GM12891 (cell line): ENCODE results near the gene CYB5R4.

Experiments used
- PAX5 ChIP-seq: IDR thresholded peaks from 2 replicates; pipeline ENCODE4 v1.6.1; 2011; ENCODE audit warnings: low read length, moderate library complexity, mild to moderate bottlenecking; ENCODE audit not compliant: insufficient read depth, severe bottlenecking
- POLR2A ChIP-seq: IDR thresholded peaks from 2 replicates; pipeline ENCODE4 v1.6.1; 2011; ENCODE audit warnings: low read depth, low read length, control low read depth
- POLR2AphosphoS5 ChIP-seq: IDR thresholded peaks from 2 replicates; pipeline ENCODE4 v1.6.1; 2011; ENCODE audit warnings: low read depth, low read length, control low read depth
- SPI1 ChIP-seq: IDR thresholded peaks from 2 replicates; pipeline ENCODE4 v1.6.1; 2011; ENCODE audit warnings: low read depth, low read length, control low read depth
- TAF1 ChIP-seq: IDR thresholded peaks from 2 replicates; pipeline ENCODE4 v1.6.1; 2011; ENCODE audit warnings: low read depth, low read length, control low read depth

DNA sequence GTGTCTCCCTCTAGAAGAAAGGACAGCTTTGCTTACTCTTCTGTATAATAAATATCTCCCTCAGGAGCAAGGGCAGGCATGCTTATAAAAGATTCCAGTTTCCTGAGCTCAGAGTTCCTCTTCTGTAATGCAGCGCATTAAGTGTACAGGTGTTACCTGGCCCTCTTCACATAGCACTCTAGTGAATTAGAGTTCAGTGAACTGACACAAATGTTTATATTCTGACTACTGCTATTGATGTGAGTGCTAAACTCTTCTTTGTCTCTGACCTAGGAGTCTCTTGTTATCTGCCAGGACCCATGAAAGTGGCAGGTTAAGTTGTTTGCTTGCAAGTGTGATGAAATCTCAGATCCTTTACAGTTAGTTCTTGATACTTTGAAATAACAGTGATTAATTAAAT lies 33.5 kb downstream of the CYB5R4 start:
- no peak for TF ChIP-seq POLR2AphosphoS5
- TF ChIP-seq PAX5, result no peak
- no peak for TF ChIP-seq TAF1
- TF ChIP-seq POLR2A, result no peak
- TF ChIP-seq SPI1, result no peak
